Anterior cingulate cortex (tissue), 58 donors: Measurements from ENCODE around the gene CASZ1.
A peak's percentile ranks its signal among the peaks of the same experiment; 100 is the strongest.

Source experiments
- DNase-seq, 58 donors: peaks; one replicate each; lab custom pipeline; 2025; lab: John Stamatoyannopoulos, UW

CASZ1 gene

GRCh38 chr1:10635992-10636391, 160.5 kb downstream of the CASZ1 start:
- DNase-seq, result no peak

- peak in 1 of 58 donors; percentile 12 for DNase-seq
These were observed 161.2 kb downstream of the CASZ1 start for GRCh38 chr1:10635085-10635896.

- no peak for DNase-seq
These were observed 161.9 kb downstream of the CASZ1 start for GRCh38 chr1:10634428-10635084.

GRCh38 chr1:10634075-10634427, 162.4 kb downstream of the CASZ1 start:
- DNase-seq, result no peak

- no peak for DNase-seq
These were observed 163.0 kb downstream of the CASZ1 start for GRCh38 chr1:10633416-10633815.

- no peak for DNase-seq
These were observed 163.8 kb downstream of the CASZ1 start for GRCh38 chr1:10632691-10633090.

GRCh38 chr1:10631811-10632593, 164.4 kb downstream of the CASZ1 start:
- no peak for DNase-seq

- no peak for DNase-seq
These were observed 165.2 kb downstream of the CASZ1 start for GRCh38 chr1:10631121-10631810.

GRCh38 chr1:10630661-10631120, 165.8 kb downstream of the CASZ1 start:
- DNase-seq, result no peak

GRCh38 chr1:10629816-10630571, 166.5 kb downstream of the CASZ1 start:
- no peak for DNase-seq

GRCh38 chr1:10629091-10629815, 167.2 kb downstream of the CASZ1 start:
- DNase-seq, result no peak

GRCh38 chr1:10628685-10629084, 167.8 kb downstream of the CASZ1 start:
- DNase-seq, result no peak

GRCh38 chr1:10626791-10627410, 169.5 kb downstream of the CASZ1 start:
- DNase-seq, result no peak

GRCh38 chr1:10626131-10626731, 170.2 kb downstream of the CASZ1 start:
- no peak for DNase-seq

GRCh38 chr1:10625554-10625953, 170.9 kb downstream of the CASZ1 start:
- DNase-seq, result no peak

GRCh38 chr1:10625076-10625475, 171.4 kb downstream of the CASZ1 start:
- no peak for DNase-seq

GRCh38 chr1:10624256-10625050, 172.0 kb downstream of the CASZ1 start:
- no peak for DNase-seq
